Right renal pelvis (tissue), 4 donors: ENCODE measurements around the gene NEB. TPM values are rescaled to one million over a fixed set of nuclear protein-coding genes. Genes with fewer than 3 reads are reported as not detected.
"Not testable (repeated sequence)": the region's sequence is repeated elsewhere in the genome, so short reads cannot be mapped to it uniquely, and the experiment has no call there.

Experiments
- DNase-seq, 4 donors: peaks; one replicate each; pipeline ENCODE4 v3.0.0-alpha.2; 2013; ENCODE audit warnings: low read depth in 4 of 4, low spot score in 3 of 4, missing footprints in 1 of 4
- polyA plus RNA-seq, 4 donors: library from polyadenylated mRNA; unstranded; fragments of 120-200 nt; gene quantifications; one replicate each; pipeline ENCODE4 v1.2.1, GENCODE V29; 2013; ENCODE audit not compliant: insufficient read length in 4 of 4

Gene NEB
- polyA plus RNA-seq, 4 donors, result 7.9 to 16.6 (median 11.9) TPM

GRCh38 chr2:151760139-151760650, 25.9 kb upstream of the NEB start:
- DNase-seq, result no peak

- DNase-seq, result no peak
Observed at GRCh38 chr2:151758744-151759143, 24.5 kb upstream of the NEB start.

- no peak for DNase-seq
Observed at GRCh38 chr2:151757861-151758260, 23.6 kb upstream of the NEB start.

GRCh38 chr2:151756820-151757219, 22.5 kb upstream of the NEB start:
- no peak for DNase-seq

GRCh38 chr2:151754253-151754897, 20.1 kb upstream of the NEB start:
- no peak for DNase-seq

GRCh38 chr2:151753540-151753939, 19.3 kb upstream of the NEB start:
- DNase-seq, result no peak

- DNase-seq, result not testable (repeated sequence)
Observed at GRCh38 chr2:151745261-151745660, 11.0 kb upstream of the NEB start.

GRCh38 chr2:151730262-151730975, 3.9 kb downstream of the NEB start:
- DNase-seq, result peak in 2 of 4 donors; percentile 2 to 15

- no peak for DNase-seq
Observed at GRCh38 chr2:151729837-151730236, 4.4 kb downstream of the NEB start.

- no peak for DNase-seq
Observed at GRCh38 chr2:151729415-151729811, 4.9 kb downstream of the NEB start.

GRCh38 chr2:151728804-151729414, 5.4 kb downstream of the NEB start:
- no peak for DNase-seq

GRCh38 chr2:151727593-151728552, 6.4 kb downstream of the NEB start:
- DNase-seq, result no peak

GRCh38 chr2:151721161-151721560, 13.1 kb downstream of the NEB start:
- no peak for DNase-seq

GRCh38 chr2:151720521-151720920, 13.8 kb downstream of the NEB start:
- DNase-seq, result no peak

GRCh38 chr2:151718796-151719195, 15.5 kb downstream of the NEB start:
- no peak for DNase-seq

- no peak for DNase-seq
Observed at GRCh38 chr2:151718247-151718646, 16.0 kb downstream of the NEB start.

- DNase-seq, result no peak
Observed at GRCh38 chr2:151716721-151717120, 17.6 kb downstream of the NEB start.

- no peak for DNase-seq
Observed at GRCh38 chr2:151713291-151713903, 20.9 kb downstream of the NEB start.

GRCh38 chr2:151711025-151711424, 23.3 kb downstream of the NEB start:
- DNase-seq, result no peak

- DNase-seq, result no peak
Observed at GRCh38 chr2:151708788-151709187, 25.5 kb downstream of the NEB start.
